ENCODE measurements around the gene SMIM20. TPM values are rescaled to one million over a fixed set of nuclear protein-coding genes. Genes with fewer than 3 reads are reported as not detected.

Gene SMIM20
- total and polyA plus RNA-seq, 2 of the 4 experiments (the other 2 are of a cell fraction) = 13.6 to 23.1 TPM

- ChIA-PET CTCF (interaction anchor here (0.6 to 1.7 kb wide), 3 partner anchors 8 to 1581 kb away, joined by 3 to 4 read pairs (median 4); no protein-coding TSS in a partner anchor), POLR2A (ENCODE audit: unreplicated experiment) (no interaction called here)
- DNase-seq (peak; percentile 29), ATAC-seq (ENCODE audit: low read depth) (peak; percentile 11; the same call in 1 of the 2 replicates)
- H4K91ac ChIP-seq (ENCODE audit: insufficient read depth, low read depth, low read length) = no peak overlapping the region
- no peak overlapping the region for H2BK20ac ChIP-seq (ENCODE audit: low read depth, low read length)
- no peaks in the 10 kb centered on the region for H3K36me3 ChIP-seq (ENCODE audit: control insufficient read depth, insufficient read depth, low read length)
- H3K9me1 ChIP-seq (ENCODE audit: insufficient read depth, low read length) = peaks cover 6% of the 10 kb centered on the region; the same call in 1 of the 2 replicates
- no peak overlapping the region for H3K9ac ChIP-seq (ENCODE audit: low read depth, low read length)
- TF ChIP-seq CEBPB (IDR thresholded peaks at IDR 0.05; ENCODE audit: low read depth, low read length) = no peak
- TF ChIP-seq FOS (IDR thresholded peaks at IDR 0.05; ENCODE audit: low read depth, low read length) = no peak
- TF ChIP-seq MXI1 (IDR thresholded peaks at IDR 0.05; ENCODE audit: borderline replicate concordance, low read depth, low read length) = no peak
- TF ChIP-seq CTCF (conservative IDR thresholded peaks at IDR 0.05; ENCODE audit: low read depth, low read length) = no peak
- no peak for TF ChIP-seq MAZ (IDR thresholded peaks at IDR 0.05; ENCODE audit: borderline replicate concordance, low read depth, low read length)
- TF ChIP-seq SMC3 (IDR thresholded peaks at IDR 0.05; ENCODE audit: low read depth, low read length) = no peak
- no peak for TF ChIP-seq MAFK (IDR thresholded peaks at IDR 0.05; ENCODE audit: low read depth, low read length)
- TF ChIP-seq, protein P1, sequence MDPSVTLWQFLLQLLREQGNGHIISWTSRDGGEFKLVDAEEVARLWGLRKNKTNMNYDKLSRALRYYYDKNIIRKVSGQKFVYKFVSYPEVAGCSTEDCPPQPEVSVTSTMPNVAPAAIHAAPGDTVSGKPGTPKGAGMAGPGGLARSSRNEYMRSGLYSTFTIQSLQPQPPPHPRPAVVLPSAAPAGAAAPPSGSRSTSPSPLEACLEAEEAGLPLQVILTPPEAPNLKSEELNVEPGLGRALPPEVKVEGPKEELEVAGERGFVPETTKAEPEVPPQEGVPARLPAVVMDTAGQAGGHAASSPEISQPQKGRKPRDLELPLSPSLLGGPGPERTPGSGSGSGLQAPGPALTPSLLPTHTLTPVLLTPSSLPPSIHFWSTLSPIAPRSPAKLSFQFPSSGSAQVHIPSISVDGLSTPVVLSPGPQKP (IDR thresholded peaks at IDR 0.05; ENCODE audit: borderline replicate concordance, low read depth, low read length) = no peak
- no peak for TF ChIP-seq RCOR1 (IDR thresholded peaks at IDR 0.05; ENCODE audit: insufficient replicate concordance, low read length)
- no peak for TF ChIP-seq BHLHE40 (IDR thresholded peaks at IDR 0.05; ENCODE audit: low read depth, low read length)
- no peak for TF ChIP-seq NFE2L2 (IDR thresholded peaks at IDR 0.05; ENCODE audit: low read depth, low read length)
- TF ChIP-seq, protein P2, sequence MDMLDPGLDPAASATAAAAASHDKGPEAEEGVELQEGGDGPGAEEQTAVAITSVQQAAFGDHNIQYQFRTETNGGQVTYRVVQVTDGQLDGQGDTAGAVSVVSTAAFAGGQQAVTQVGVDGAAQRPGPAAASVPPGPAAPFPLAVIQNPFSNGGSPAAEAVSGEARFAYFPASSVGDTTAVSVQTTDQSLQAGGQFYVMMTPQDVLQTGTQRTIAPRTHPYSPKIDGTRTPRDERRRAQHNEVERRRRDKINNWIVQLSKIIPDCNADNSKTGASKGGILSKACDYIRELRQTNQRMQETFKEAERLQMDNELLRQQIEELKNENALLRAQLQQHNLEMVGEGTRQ (IDR thresholded peaks at IDR 0.05; ENCODE audit: low read depth, low read length) = no peak
- TF ChIP-seq RFX5 (IDR thresholded peaks at IDR 0.05; ENCODE audit: low read depth, low read length) = no peak
- no peak for TF ChIP-seq RAD21 (IDR thresholded peaks at IDR 0.05; ENCODE audit: low read length)
- TF ChIP-seq POLR2A (IDR thresholded peaks at IDR 0.05; ENCODE audit: low read depth, low read length) = no peak
- TF ChIP-seq CHD1 (IDR thresholded peaks at IDR 0.05; ENCODE audit: low read depth, low read length) = no peak
- H2AK9ac ChIP-seq (replicated peaks; ENCODE audit: low read depth, low read length, poor library complexity) = no peak overlapping the region
- H4K20me1 ChIP-seq (ENCODE audit: insufficient read depth, low read length) = no peaks in the 10 kb centered on the region
- peaks cover 31% of the 10 kb centered on the region for H3K27me3 ChIP-seq (ENCODE audit: control insufficient read depth, insufficient read depth, low read length)
- no peak overlapping the region for H4K8ac ChIP-seq (ENCODE audit: low read depth in 2 of 2, low read length in 2 of 2)
- whole genome bisulfite sequencing, 2 experiments (ENCODE audit: extremely low coverage in 2 of 2, insufficient read length in 1 of 2) = no CpG with 5 or more reads among the region's 5 CpGs
- no peak overlapping the region for H2AK5ac ChIP-seq (ENCODE audit: low read depth, low read length)
- no peak overlapping the region for H3K4me3 ChIP-seq (ENCODE audit: insufficient read depth, low read depth, low read length)
- no peak overlapping the region for H2AFZ ChIP-seq (replicated peaks; ENCODE audit: low read length, poor library complexity)
- no peaks in the 10 kb centered on the region for H3K9me3 ChIP-seq (ENCODE audit: control insufficient read depth, insufficient read depth, low read length)
- H3K4me2 ChIP-seq (ENCODE audit: low read depth, low read length) = no peak overlapping the region
- no peak overlapping the region for H3K14ac ChIP-seq (replicated peaks; ENCODE audit: low read depth, low read length)
- no peak overlapping the region for H2BK5ac ChIP-seq (ENCODE audit: low read depth, low read length, poor library complexity, severe bottlenecking)
- H2BK120ac ChIP-seq (ENCODE audit: low read depth, low read length) = no peak overlapping the region
- dilution Hi-C loops (cut with HindIII; ENCODE audit: low sequenced_read_pairs, unreplicated experiment) = no loop called here
- H3K4ac ChIP-seq (ENCODE audit: low read depth, low read length) = no peak overlapping the region
- no TSS peak for BruUV-seq (replicated peaks)
- no peak overlapping the region for H3K56ac ChIP-seq (ENCODE audit: extremely low read depth, insufficient read depth, low read length)
- intact Hi-C loops (cut with micrococcal nuclease) = no loop called here
- H3K27ac ChIP-seq (ENCODE audit: insufficient read depth, low read length) = no peak overlapping the region
- H2BK15ac ChIP-seq (ENCODE audit: low read depth, low read length) = no peak overlapping the region
- no peak overlapping the region for H3K23ac ChIP-seq (ENCODE audit: low read depth, low read length)
- H3K18ac ChIP-seq (ENCODE audit: low read depth, low read length) = no peak overlapping the region
- H3K79me1 ChIP-seq (ENCODE audit: low read depth in 1 of 2, low read length in 2 of 2) = no peaks in the 10 kb centered on the region
- in situ Hi-C loops (cut with MboI; ENCODE audit: low sequenced_read_pairs) = no loop called here
- no peak overlapping the region for H4K5ac ChIP-seq (ENCODE audit: low read depth, low read length)
- H3K4me1 ChIP-seq (ENCODE audit: control insufficient read depth, insufficient read depth, low read length) = peaks cover 1% of the 10 kb centered on the region; the same call in 1 of the 2 replicates
Measured at GRCh38 chr4:25953740-25954139, 39.7 kb downstream of the SMIM20 start.

Measured in IMR-90 (cell line).